K562 (cell line): ENCODE measurements around the gene GP1BB.

Source experiments
- BRCA1 ChIP-seq, 2 experiments: fragments of 450-650 bp in 1 of 2; sonication (generic) in 1 of 2; formaldehyde crosslinking in 1 of 2; IDR thresholded peaks; 2 replicates each; pipeline versions ENCODE4 v1.5.0 to v1.6.1; 2017 to 2020; ENCODE audit warnings: mild to moderate bottlenecking in 1 of 2, missing genetic modification reagents in 1 of 2
- POLR2G ChIP-seq: fragments of 200-400 bp; formaldehyde crosslinking; IDR thresholded peaks from 2 replicates; pipeline ENCODE4 v1.6.1; 2017; ENCODE audit warnings: low read depth, mild to moderate bottlenecking, antibody characterized with exemption, low read length, moderate library complexity
- PTTG1 ChIP-seq: fragments of 450-650 bp; IDR thresholded peaks from 2 replicates; pipeline ENCODE4 v1.6.1; 2016; ENCODE audit warnings: low read depth, mild to moderate bottlenecking, missing genetic modification characterization, missing compliant biosample characterization
- TF ChIP-seq, protein P1 (sequence below): sonication (generic); formaldehyde crosslinking; IDR thresholded peaks from 2 replicates; pipeline ENCODE4 v1.8.0; 2022; ENCODE audit warnings: mild to moderate bottlenecking, low read depth, missing genetic modification reagents

DNA sequence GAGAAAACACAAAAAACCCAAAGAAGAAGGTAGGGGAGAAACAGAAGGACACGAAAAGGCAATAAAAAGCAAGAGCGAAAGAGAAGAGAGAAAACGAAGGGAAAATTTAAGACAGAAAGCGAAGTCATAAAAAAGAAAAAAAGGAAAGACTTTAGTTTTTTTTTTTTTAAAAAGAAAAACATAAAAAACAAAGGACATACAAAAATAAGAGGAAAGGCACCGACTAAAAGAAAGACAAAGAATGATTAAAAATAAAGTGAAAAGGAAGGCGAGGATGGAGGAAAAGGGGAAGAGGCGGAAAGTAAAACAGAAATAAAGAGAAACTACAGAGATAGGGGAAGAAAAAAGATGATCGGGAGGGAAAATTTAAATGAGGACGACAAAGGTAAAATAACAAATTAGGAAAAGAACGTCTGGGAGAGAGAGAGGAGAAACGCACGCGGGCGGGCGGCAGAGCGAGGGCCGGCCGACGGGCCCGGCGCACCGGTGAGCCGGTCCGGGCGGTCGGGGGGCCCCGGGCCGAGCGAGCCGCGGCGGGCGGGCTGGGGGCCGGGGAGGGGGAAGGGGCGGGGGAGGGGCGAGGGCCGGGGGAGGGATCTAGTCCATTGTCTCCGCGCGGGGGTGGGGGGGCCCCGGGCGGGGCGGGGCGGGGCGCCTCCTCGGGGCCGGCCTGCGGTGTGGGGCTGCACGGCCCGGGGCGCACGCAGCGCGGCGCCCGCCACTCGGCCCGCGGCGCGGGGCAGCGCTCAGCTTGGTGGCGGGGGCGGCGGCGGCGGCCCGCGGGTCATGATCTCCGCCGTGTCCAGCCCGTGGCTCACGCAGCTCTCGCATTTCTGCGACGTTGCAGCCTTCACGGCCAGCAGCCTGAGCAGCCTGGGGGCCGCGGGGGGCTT lies 37.0 kb downstream of the GP1BB start, which contains the start of gene TBX1:
- no peak for TF ChIP-seq PTTG1
- TF ChIP-seq, protein P1, sequence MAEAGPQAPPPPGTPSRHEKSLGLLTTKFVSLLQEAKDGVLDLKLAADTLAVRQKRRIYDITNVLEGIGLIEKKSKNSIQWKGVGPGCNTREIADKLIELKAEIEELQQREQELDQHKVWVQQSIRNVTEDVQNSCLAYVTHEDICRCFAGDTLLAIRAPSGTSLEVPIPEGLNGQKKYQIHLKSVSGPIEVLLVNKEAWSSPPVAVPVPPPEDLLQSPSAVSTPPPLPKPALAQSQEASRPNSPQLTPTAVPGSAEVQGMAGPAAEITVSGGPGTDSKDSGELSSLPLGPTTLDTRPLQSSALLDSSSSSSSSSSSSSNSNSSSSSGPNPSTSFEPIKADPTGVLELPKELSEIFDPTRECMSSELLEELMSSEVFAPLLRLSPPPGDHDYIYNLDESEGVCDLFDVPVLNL, result no peak
- TF ChIP-seq POLR2G, result peak; percentile 72
- TF ChIP-seq BRCA1 (IDR thresholded peaks at IDR 0.05), result no peak
- TF ChIP-seq BRCA1 (CRISPR knock-in tag; IDR thresholded peaks at IDR 0.05), result no peak
